IPS DF 19.7 (cell line): ENCODE measurements around the gene HMX1.

Experiments used
- DNase-seq: peaks from one replicate; pipeline ENCODE4 v3.0.0-alpha.2; 2013; ENCODE audit warnings: low read depth, low spot score

HMX1 gene

DNA sequence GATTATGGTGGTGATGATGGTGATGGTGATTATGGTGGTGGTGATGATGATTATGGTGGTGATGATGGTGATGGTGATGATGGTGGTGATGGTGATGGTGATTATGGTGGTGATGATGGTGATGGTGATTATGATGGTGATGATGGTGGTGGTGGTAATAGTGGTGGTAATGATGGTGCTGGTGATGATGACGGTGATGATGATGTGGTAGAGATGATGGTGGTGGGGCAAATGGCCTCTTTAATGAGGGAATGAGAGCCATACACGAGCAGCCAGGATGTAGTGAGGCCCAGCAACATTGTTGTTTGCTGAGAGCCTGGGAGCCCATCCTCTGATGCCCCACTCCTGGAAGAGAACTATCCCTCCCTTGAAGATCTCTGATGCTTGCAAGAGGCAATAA, 29.0 kb downstream of the HMX1 start:
- DNase-seq = no peak

DNA sequence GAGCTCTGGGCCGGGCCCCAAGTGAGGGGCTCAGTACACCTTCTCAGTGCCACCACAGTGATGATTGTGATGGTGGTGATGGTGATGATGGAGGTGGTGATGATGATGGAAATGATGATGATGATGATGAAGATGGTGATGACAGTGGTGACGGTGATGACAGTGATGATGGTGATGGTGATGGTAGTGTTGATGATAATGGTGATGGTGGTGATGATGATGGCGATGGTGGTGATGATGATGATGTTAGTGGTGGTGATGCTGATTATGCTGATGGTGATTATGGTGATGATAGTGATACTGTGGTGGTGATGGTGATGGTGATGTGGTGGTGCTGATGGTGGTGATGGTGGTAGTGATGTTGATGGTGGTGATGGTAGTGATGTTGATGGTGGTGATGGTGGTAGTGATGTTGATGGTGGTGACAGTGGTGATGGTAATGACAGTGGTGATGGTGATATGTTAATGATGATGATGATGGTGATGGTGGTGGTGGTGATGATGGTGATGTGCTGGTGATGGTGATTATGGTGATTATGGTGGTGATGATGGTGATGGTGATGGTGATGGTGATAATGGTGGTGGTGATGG, 29.9 kb downstream of the HMX1 start:
- no peak for DNase-seq

DNA sequence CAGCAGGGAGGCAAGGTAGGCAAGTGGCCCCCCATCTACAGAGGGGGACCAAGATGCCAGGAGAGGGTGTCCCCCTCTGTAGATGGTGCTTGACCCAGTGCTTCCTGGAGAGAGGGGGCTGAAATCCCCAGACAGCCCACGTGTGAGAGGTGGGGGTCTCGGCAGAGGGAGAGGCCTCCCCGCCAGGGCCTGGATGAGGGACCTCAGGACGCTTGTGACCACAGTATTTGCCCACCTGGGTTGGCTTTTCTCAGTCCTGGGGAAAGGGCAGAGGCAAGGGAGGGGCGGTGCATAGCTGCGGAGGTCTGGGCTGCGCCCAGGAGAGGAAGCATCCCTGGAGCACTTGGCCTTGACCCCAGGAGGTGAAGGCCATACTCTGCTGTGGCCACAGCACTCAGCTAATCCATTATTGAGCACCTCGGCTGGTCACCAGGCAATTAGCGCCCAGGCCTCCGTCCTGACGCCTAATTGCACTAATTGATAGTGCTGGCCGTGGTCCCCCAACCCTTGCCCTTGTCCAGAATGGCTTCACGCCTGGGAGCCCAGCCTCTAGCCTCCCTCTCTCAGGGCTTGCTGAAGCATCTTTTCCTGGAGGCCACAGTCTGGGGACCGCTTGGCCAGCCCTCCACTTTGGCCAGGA, 30.7 kb downstream of the HMX1 start:
- no peak for DNase-seq

DNA sequence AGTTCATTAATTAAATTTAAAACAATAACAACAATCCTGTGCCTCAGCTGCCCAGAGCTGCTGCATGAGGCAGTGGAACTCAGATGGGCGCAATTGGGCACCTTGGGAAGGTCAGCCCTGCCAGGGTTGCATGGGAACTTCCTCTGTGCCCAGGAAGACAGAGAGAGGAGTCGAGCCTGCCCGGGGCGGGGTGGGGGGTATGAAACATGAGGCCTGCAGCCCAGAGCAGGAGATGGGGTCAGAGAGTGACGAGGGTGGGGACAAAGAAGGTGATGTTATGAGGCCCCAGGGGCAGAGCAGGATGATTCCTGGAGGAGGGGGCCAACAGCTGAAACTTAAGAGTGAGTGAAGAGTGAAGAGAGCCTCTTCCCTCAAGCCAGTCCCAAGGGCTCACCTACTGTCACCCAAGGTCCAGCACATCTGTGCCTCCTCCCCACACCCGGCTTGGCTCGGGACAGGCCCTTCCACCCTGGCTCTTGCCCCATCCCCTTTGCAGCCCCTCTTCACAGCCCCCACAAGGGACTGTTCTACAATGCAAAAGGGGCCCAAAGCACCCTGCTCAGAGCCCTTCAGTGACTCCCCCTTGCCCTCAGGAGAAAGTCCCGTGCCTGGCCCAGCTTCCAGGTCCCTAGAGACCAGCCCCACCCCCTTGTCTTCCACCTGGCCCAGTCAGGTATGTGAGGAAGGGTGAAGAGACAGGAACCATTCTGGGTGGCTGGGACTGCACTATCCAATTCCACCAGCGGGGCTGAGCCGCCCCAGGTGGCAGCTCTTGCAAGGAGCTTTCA, 31.4 kb downstream of the HMX1 start:
- DNase-seq = no peak

DNA sequence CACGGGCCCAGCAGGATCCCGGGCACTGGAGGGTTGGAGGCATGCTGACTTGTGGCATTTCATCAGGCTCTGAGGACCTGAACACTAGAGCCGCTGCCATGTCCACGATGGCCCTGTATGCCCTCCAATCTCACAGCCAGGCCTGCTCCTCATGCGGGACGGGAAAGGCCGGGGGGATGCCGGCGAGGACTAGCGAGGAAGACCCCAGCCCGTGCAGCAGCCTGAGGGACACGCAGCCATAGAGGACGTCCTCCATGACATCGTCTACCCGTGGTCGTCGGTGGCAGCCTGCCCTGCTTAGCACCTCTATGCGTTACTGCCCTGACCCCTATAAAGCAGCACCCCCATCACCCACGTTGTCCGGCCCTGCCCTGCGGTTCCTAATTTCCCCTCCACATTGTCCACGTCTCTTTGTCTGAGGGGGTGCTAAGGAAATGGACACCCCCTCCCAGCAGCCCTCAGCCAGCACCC, 32.6 kb downstream of the HMX1 start:
- DNase-seq = no peak

DNA sequence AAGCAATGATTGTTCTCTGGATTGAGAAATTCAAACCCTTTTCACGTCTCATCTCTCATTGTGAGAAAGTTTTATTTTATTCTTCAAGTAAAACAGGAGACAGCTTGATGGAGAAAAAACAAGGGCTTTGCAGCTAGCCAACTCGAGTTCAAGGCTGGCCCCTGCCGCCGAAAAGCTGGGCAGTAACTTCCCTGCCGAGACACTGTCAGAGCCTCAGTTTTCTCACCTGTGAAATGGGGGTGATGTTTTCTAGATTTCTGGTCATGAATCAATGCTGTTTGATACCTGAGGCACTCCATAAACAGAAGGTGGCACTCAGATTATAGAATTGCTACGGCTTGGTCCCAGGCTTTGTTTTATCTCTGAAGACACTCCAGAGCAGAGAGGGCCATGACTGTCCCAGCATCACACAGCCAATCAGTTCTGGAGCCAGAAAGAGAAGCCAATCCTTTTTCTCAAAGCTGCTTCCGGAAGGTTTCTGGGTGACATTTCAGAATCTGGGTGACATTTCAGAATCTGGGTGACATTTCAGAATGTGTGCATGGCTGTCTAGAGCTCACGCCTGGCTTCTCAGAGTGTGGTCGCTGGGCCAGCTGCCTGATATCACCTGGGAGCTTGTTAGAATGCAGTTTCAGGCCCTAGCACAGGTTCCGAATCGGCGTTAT, 33.2 kb downstream of the HMX1 start:
- DNase-seq = no peak

DNA sequence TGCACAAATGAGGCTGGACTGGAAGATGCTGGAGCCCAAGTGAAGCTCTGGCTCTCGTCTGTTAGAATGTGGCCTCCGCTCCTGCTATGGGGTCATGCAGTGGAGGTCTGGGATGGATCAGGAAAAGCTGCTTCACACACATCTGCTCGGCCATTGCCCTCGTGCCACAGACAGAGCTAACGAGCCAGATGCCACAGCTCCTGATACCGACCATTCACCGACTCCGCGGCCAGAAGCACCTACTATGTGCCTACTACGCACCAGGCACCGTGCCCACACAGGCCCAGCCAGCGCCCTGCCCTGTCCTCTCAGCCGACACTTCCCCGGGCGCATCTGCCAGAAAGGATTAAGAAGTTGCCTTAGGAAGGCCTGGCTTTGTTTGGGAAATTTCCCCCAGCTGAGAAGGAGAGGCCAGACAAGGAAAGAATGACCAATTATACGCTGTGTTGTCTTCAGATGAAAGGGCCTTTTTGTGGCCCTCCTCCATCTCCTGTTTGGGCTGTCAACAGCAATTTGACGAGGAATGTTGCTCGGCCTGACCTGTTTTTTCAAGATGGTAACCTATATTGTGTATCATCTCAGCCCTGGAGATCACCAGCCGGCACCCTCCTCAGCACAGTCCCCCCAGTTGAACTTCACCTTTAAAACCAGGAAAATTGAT, 34.3 kb downstream of the HMX1 start:
- DNase-seq = no peak

DNA sequence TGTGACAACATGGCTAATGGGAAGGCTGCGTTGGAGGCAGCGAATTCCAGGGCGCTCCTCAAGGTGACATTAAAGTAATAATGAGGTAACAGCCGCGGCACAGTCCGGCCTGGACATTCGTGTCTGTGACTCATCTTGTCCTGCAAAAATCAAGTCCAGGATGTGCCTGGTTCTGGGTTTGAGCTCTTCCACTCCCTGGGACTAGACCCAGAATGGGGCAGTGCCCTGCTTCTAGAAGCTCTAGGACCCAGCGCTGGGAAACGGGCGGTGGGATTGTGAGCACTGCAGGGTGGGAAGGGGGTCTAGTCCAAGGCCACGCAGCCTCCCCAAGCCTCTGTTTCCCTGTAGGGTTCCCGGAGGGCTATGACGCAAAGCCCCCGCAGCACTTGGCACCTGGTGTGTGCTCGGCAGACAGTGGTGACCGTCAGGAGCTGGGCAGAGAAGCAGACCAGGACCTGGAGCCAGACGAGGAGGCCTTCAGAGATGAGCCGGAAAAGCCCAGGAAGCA, 34.9 kb downstream of the HMX1 start:
- no peak for DNase-seq

DNA sequence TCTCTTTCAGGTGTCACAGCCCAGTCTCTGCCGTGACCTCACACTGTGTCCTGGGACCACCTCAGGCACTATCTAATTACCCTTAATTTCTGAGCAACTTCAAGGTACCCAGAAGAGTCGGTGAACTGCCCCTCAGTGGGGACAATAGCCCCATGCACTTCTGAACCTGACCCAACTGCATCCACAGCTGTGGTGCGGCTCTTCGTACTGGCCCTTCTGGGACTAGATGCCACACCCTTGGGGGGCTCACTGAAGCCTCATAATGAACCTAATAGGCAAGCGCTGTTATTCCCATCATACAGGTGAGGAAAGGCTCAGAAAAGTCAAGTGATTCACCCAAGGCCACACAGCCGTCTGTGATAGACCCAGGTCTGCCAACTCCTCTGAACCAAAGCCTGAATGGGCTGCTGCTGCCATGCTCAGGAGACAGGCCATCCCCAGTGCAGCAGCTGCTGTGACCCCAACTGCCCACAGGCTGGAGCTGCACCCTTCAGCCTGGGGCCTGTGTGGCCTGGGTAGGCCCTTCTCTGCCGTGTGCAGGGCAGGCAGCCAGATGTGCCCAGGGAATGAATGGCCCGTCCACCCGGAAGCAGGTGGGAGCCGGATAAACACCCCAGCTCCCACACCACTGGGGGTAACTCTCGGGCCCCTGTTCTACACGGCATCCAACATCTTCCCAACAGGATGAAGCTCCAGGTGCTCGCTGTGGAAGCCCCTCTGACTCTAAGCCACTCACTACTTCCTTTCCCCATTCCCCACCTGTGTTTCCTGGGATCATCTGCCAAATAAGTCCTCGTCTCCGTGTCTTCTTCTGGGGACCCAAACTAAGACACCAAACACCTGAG, 35.9 kb downstream of the HMX1 start:
- DNase-seq = no peak

DNA sequence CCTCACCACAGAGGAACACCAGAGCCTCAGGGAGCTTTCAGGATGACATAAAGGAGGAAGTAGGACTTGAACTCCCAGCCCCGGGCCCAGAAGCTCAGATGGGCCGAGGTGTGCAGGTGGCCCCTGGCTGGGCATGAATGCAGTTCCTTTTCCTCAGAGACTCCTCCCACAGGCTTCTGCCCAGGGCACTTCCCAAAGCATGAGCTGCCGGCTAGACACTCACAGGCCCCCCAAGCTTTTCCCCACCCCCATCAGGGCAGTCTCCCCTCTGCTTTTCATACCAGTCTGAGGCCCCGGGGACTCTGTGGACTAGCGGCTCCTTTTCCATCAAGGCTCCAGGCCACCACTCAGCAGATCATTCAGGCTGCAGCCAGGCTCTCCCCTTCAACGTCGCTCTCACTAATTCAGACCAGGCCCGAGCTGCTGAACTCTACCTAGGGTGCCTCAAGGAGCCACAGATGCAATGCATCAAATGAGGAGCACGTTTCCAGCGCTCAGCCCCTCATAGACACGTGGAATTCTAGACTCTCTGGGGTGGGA, 36.9 kb downstream of the HMX1 start:
- DNase-seq = no peak

DNA sequence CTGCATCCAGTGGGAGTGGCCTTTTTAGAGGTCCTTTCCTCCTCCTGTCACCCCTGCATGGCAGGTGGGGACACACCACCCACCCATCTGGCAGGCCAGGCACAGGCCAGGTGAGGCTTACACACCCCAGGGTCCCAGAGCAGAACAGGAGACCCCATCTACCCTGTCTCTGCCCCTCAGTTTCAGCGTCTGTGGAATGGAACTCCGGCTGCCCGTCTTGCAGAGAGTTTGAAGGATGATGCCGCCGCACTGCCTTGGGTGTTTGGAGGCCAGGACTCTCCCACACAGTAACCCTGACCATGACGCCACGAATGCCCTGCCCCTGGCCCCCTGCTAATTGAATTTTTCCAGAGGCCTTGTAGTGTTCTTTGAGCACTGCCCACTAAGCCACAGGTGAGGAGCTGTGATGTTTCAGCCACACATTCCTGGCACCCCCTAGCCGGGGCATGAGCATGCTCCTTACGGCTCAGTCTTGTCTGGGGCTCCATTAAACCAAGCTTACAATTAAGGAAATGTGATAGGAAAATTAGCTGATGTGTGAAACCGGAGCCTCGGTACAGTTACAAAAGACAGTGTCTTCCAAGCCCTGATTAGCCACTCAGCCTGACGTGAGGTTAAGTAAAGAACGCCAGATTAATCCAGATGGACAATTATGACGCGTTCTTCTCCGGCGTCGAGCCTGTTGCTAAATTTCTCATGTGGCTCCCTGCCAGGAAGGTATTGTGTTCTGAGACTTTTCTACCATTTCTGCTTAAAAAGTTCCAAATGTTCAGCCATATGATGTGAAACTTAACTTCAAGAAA, 39.3 kb downstream of the HMX1 start:
- no peak for DNase-seq

DNA sequence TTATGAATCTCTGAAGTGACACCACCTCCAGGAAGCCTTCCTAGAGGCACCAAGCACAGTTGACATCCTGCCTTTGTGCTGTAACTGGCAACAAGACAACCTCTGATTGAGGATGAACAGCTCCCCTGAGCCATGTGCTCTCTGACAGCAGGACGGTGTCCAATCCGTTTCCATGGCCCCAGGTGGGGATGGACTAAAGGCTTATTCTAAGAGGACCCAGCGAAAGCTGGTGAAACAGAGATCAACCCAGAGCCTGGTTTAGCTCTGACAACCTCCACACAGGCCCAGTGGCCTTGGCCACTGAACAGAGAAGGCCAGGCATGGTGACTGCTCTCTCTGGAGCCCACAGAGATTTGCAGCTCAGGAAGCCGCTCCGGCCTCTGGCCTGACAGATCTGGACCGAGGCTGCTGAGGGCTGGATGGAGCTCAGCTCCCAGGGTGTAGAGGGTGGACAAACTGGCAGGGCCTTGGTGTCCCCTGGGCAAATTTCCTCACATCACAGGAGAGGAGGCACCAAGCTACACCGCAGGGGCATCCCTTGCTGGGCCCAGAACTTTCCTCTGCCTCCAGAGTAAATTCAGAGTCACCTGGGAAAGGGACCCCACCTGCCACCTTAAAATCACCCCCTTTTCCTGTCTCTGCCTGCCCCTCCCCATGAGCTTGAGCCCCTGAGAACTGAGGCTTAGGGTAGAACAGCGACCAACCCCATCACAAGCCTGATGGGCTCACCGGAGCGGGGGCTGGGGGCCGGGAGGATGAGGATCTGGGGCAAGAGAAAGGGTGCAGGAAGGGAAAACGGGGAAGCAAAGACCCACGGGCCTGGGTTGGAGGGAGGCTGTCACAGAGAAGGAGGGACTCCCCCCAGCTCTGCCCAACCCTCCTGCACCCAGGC, 40.2 kb downstream of the HMX1 start:
- no peak for DNase-seq

DNA sequence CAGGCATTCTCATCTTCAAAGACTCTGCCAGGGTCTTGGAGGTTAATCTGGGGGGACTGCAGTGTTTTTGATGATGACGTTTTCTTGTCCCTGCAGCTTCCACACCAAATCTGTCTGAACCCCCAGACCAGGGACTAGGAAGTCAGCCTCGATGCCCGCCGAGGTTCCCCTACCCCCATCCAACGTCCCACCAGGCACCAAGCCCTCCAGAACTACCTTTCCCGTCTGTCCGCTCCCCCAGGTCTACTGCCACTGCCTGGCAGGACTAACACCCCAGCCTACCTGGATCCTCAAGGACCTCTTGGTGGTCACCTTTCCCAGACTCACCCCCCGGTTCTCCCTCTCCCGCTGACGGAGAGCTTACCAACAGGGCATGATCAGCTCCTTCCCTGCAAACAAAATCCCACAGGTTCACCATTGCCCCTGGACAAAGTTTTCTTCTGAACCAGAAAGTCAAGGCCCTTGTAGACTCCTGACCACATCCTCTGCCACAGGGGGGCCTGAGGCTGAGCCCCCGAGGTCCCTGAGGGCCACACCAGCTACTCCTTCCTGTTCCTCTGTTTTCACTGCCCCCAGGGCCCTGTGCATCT, 40.9 kb downstream of the HMX1 start:
- DNase-seq = no peak

DNA sequence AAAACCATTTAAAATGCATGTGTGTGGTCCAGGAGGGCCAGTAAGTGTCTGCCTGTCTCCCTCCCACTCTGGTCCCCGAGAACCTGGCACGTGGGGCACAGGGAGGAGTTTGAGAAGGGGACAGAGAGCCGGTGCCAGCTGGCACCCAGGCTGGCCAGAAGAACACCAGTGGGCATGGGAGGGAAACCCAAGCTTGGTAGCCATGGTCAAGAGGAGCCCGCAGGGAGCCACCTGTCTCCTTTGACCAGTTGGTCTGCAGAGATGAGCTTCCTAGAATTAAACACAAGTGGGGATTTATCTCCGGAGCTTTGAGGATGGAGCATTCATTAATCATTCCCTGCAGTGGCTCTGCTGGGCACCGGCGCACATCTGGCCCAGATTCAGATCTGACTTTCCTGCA, 41.6 kb downstream of the HMX1 start:
- DNase-seq = no peak

DNA sequence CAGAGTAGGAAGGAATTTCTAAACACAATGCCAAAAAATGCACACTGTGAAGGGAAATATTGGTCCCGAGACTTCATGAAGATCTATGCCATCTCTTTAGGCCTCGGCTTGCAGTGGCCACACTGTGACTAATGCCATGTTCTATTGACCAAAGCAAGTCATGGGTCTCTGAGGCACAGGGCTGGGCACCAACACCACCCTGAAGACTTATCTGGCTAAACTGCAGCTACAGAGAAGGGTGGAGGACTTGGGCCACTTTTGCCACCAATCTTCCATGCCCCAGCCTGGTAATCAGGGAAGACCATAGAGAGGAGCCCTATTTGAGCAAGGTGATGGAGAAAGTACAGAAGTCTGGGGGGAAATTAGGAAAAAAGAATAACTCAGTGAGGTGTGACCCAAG, 42.1 kb downstream of the HMX1 start:
- no peak for DNase-seq

DNA sequence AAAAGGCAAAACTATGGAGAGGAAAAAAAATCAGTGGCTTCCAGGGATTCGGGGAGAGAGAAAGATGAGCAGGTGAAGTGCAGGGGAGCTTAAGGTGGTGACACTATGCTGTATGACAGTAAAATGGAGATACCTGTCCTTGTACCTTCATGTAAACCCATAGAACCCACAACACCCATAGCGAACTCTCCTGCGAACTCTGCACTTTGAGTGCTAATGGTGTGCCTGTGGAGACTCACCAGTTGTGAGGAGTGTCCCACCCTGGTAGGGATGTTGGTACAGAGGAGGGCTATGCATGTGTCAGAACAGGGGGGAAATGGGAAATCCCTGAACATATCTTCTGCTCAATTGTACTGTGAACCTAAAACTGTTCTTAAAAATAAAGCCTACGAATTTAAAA, 42.8 kb downstream of the HMX1 start:
- no peak for DNase-seq

DNA sequence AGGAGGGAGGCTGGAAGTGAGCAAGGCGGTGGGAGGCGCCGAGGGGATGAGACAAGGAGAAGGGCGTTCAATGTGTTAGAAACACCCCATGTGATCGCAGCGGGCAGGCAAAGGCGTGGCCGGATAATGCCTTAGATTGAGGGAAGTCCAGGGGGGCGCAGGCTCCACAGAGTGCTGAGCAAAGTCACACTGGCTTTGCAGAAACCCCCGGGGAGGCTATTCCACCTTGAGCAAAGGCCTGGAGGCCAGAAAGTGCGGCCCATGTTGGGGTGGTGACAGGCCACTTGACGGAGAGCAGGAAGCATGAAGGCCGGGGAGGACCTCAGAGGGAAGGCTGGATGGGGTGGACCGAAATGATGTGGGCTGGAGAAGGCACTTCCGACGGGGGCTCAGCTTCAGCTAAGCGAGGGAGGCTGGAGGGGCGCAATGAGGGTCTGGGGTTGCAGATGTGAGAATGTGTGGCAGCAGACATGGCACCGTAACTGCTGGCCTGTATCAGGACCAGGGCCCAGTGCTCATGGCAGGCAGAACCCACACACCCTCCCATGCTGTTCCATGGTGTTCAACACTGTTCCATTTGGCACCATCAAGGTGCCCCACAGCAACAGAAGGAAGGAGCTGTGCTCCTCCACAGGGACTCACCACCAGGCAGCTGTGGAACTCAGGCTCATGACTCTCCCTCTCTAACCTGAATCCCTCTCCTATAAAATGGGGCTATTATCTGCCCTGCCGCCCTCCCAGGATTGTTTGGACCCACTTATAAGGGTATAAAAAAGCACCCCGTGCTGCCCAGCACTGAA, 50.3 kb downstream of the HMX1 start:
- DNase-seq = no peak
